ENCODE measurements around the gene MEF2C. TPM values are rescaled to one million over a fixed set of nuclear protein-coding genes. Genes with fewer than 3 reads are reported as not detected.

The MEF2C gene
- total and polyA plus RNA-seq, 11 donors = 15.5 to 98.5 (median 56.2) TPM

GRCh38 chr5:88825584-88826315 lies 57.2 kb downstream of the MEF2C start:
- Histone ChIP-seq H3K27ac (peak overlapping the region; percentile 61 to 88 (median 82)), H3K4me3 (peak overlapping the region in 8 of 12 donors; percentile 8 to 50 (median 32)), H3K4me1 (peaks cover 9 to 80% (median 69%) of the 10 kb centered on the region in 12 donors), H3K27me3 (no peaks in the 10 kb centered on the region), H3K36me3 (peaks cover 0 to 30% (median 25%) of the 10 kb centered on the region in 9 donors), H3K9me3 (no peaks in the 10 kb centered on the region)
- TF ChIP-seq POLR2A (IDR thresholded peaks at IDR 0.05) (no peak), CTCF (IDR thresholded peaks at IDR 0.05) (no peak)
- ATAC-seq = peak in 1 of 4 donors; percentile 14
- intact Hi-C loops (cut with DNase I) = loop anchor here (2.0 to 10.0 kb wide), 6 partner anchors 38 to 93 kb away; partner anchors contain the start of gene MEF2C (in 6 of the 10)
- 24 to 36% (median 31%) methylated on average over 5 of the region's 5 CpGs for WGBS, 4 donors
- no peak for DNase-seq

- WGBS, 4 donors = 13 to 18% (median 15%) methylated on average over 5 of the region's 5 CpGs
- TF ChIP-seq POLR2A (IDR thresholded peaks at IDR 0.05) (no peak), CTCF (IDR thresholded peaks at IDR 0.05) (no peak)
- Histone ChIP-seq H3K4me1 (peaks cover 9 to 76% (median 65%) of the 10 kb centered on the region in 12 donors), H3K27me3 (no peaks in the 10 kb centered on the region), H3K4me3 (peak overlapping the region in 9 of 12 donors; percentile 8 to 50 (median 30)), H3K27ac (peak overlapping the region; percentile 61 to 88 (median 82)), H3K36me3 (peaks cover 0 to 36% (median 25%) of the 10 kb centered on the region in 9 donors), H3K9me3 (no peaks in the 10 kb centered on the region)
- intact Hi-C loops (cut with DNase I) = loop anchor here (5.0 to 10.0 kb wide), 5 partner anchors 38 to 93 kb away; partner anchors contain the start of gene MEF2C (in 4 of the 10)
- DNase-seq = no peak
- peak; percentile 17 to 77 (median 59) for ATAC-seq
Measured at GRCh38 chr5:88824892-88825583, 57.9 kb downstream of the MEF2C start.

GRCh38 chr5:88824141-88824540 lies 58.8 kb downstream of the MEF2C start:
- peak overlapping the region in 11 of 12 donors; percentile 32 to 88 (median 82) for H3K27ac ChIP-seq
- intact Hi-C loops (cut with DNase I) = loop anchor here in 2 of 10 donors (5.0 to 10.0 kb wide), 2 partner anchors 37 to 79 kb away; no protein-coding TSS in a partner anchor
- TF ChIP-seq POLR2A (IDR thresholded peaks at IDR 0.05) (no peak), CTCF (IDR thresholded peaks at IDR 0.05) (no peak)
- H3K36me3 ChIP-seq = peaks cover 0 to 36% (median 25%) of the 10 kb centered on the region in 9 donors
- DNase-seq (no peak), ATAC-seq (no peak)
- H3K4me1 ChIP-seq = peaks cover 9 to 74% (median 57%) of the 10 kb centered on the region in 12 donors
- peak overlapping the region in 7 of 12 donors; percentile 8 to 50 (median 35) for H3K4me3 ChIP-seq
- WGBS, 4 donors = 31 to 45% (median 38%) methylated on average over 4 of the region's 4 CpGs
- H3K9me3 ChIP-seq = no peaks in the 10 kb centered on the region
- no peaks in the 10 kb centered on the region for H3K27me3 ChIP-seq

- ATAC-seq (no peak), DNase-seq (no peak)
- Histone ChIP-seq H3K27ac (peak overlapping the region in 7 of 12 donors; percentile 32 to 88 (median 83)), H3K4me3 (no peak overlapping the region), H3K4me1 (peaks cover 5 to 71% (median 54%) of the 10 kb centered on the region in 12 donors), H3K36me3 (peaks cover 0 to 36% (median 25%) of the 10 kb centered on the region in 9 donors), H3K9me3 (no peaks in the 10 kb centered on the region), H3K27me3 (no peaks in the 10 kb centered on the region)
- intact Hi-C loops (cut with DNase I) = loop anchor here in 2 of 10 donors (5.0 to 10.0 kb wide), 2 partner anchors 36 to 78 kb away; no protein-coding TSS in a partner anchor
- 79 to 84% (median 80%) methylated on average over 1 of the region's 1 CpG for WGBS, 4 donors
- TF ChIP-seq POLR2A (IDR thresholded peaks at IDR 0.05) (no peak), CTCF (IDR thresholded peaks at IDR 0.05) (no peak)
Measured at GRCh38 chr5:88823201-88823600, 59.8 kb downstream of the MEF2C start.
